Endothelial cell of umbilical vein (primary cell): ENCODE data around the gene CUEDC1. TPM values are rescaled to one million over a fixed set of nuclear protein-coding genes. Genes with fewer than 3 reads are reported as not detected.

Experiments used
- BruUV-seq: library from RNA; stranded (reverse); fragments of 400-500 nt; replicated peaks from 2 replicates; lab custom pipeline; 2021; lab: Mats Ljungman, UMichigan
- CTCF ChIA-PET: fragments of 300-600, 350-600 bp; sonication (Branson Sonifier 250); formaldehyde crosslinking; loops from one replicate; lab custom pipeline; 2021; ENCODE audit warnings: antibody characterized with exemption, inconsistent platforms; lab: Charles Lee
- POLR2A ChIA-PET: fragments of 300-600, 350-600 bp; sonication (Branson Sonifier 250); formaldehyde crosslinking; loops from one replicate; lab custom pipeline; 2021; ENCODE audit warnings: antibody characterized with exemption, inconsistent platforms; lab: Charles Lee
- DNase-seq: peaks from one replicate; pipeline ENCODE4 v3.0.0-alpha.2; 2011; ENCODE audit warnings: low read depth, low spot score
- FAIRE-seq: peaks from 2 replicates; lab custom pipeline; 2011; peaks lifted over from hg19 to GRCh38; lab: Jason Lieb, UNC
- H2AFZ ChIP-seq: 2 replicates; pipeline ENCODE4 v1.6.0; 2012; ENCODE audit warnings: low read depth, low read length, control low read depth, inconsistent platforms
- H3K27ac ChIP-seq: 2 replicates; pipeline ENCODE4 v1.5.1; 2011; ENCODE audit warnings: low read depth, mild to moderate bottlenecking, control low read depth, low read length, moderate library complexity; ENCODE audit not compliant: insufficient read depth
- H3K27me3 ChIP-seq, 2 experiments: 2 replicates each; pipeline versions ENCODE4 v1.6.0 to v1.6.1; 2011; ENCODE audit warnings: low read length in 2 of 2, mixed read lengths in 1 of 2; ENCODE audit not compliant: control insufficient read depth in 2 of 2, insufficient read depth in 2 of 2
- H3K36me3 ChIP-seq, 2 experiments: 2 replicates in 1 of 2; 3 replicates in 1 of 2; pipeline ENCODE4 v1.5.1; 2011; ENCODE audit warnings: low read length in 2 of 2, mild to moderate bottlenecking in 1 of 2, moderate library complexity in 1 of 2; ENCODE audit not compliant: control insufficient read depth in 2 of 2, insufficient read depth in 2 of 2; ENCODE audit errors: extremely low read depth in 1 of 2
- H3K4me1 ChIP-seq: 3 replicates; pipeline ENCODE4 v1.5.1; 2011; ENCODE audit warnings: mild to moderate bottlenecking, low read length; ENCODE audit not compliant: control insufficient read depth, insufficient read depth; ENCODE audit errors: extremely low read depth
- H3K4me2 ChIP-seq: 2 replicates; pipeline ENCODE4 v1.6.1; 2011; ENCODE audit warnings: low read length, control low read depth, mixed read lengths; ENCODE audit not compliant: insufficient read depth
- H3K4me3 ChIP-seq, 3 experiments: fragments of 200-600 bp in 1 of 3; sonication (generic), shearing (Covaris generic) in 1 of 3; replicated peaks in 1 of 3; 2 replicates each; pipeline ENCODE4 v1.5.1; 2011 to 2016; ENCODE audit warnings: control low read depth in 3 of 3, low read length in 3 of 3, mild to moderate bottlenecking in 2 of 3, inconsistent platforms in 1 of 3, low read depth in 1 of 3, moderate library complexity in 1 of 3; ENCODE audit not compliant: insufficient read depth in 1 of 3
- H3K79me2 ChIP-seq: 2 replicates; pipeline ENCODE4 v1.6.0; 2012; ENCODE audit warnings: low read length, inconsistent platforms; ENCODE audit not compliant: control insufficient read depth, insufficient read depth
- H3K9ac ChIP-seq: replicated peaks from 2 replicates; pipeline ENCODE3; 2011; ENCODE audit warnings: low read length, control low read depth; ENCODE audit not compliant: insufficient read depth; ENCODE audit errors: extremely low read depth
- H3K9me1 ChIP-seq: replicated peaks from 3 replicates; pipeline ENCODE4 v1.6.0; 2011; ENCODE audit warnings: mild to moderate bottlenecking, low read length; ENCODE audit not compliant: control insufficient read depth, insufficient read depth; ENCODE audit errors: extremely low read depth
- H3K9me3 ChIP-seq: replicated peaks from 2 replicates; pipeline ENCODE4 v1.5.1; 2012; ENCODE audit warnings: low read length, inconsistent platforms; ENCODE audit not compliant: control insufficient read depth, insufficient read depth
- H4K20me1 ChIP-seq: replicated peaks from 2 replicates; pipeline ENCODE3; 2011; ENCODE audit warnings: mild to moderate bottlenecking, low read length; ENCODE audit not compliant: control insufficient read depth, insufficient read depth; ENCODE audit errors: extremely low read depth
- CTCF ChIP-seq, 2 donors: IDR thresholded peaks; 1 replicate in 1 of 2; 2 replicates in 1 of 2; pipeline ENCODE4 v1.5.1; 2011; ENCODE audit warnings: low read length in 2 of 2, mild to moderate bottlenecking in 2 of 2, moderate library complexity in 2 of 2, control low read depth in 1 of 2, inconsistent platforms in 1 of 2, low read depth in 1 of 2; ENCODE audit not compliant: insufficient read depth in 1 of 2; ENCODE audit errors: extremely low read depth in 1 of 2
- EZH2 ChIP-seq: IDR thresholded peaks from 2 replicates; pipeline ENCODE4 v1.6.1; 2012; ENCODE audit warnings: borderline replicate concordance, low read depth, mild to moderate bottlenecking, moderate library complexity, low read length, inconsistent platforms; ENCODE audit not compliant: severe bottlenecking
- MYC ChIP-seq: IDR thresholded peaks from one replicate; pipeline ENCODE4 v1.6.1; 2011; ENCODE audit warnings: mild to moderate bottlenecking, low read depth, low read length
- dilution Hi-C: fragments of 300-500 bp; cut with MboI; formaldehyde crosslinking; loops from one replicate; pipeline ENCODE4 v1.15.0; 2019; ENCODE audit warnings: low sequenced_read_pairs; ENCODE audit not compliant: extremely low pct_ligation_motif_present
- intact Hi-C: fragments of 100-400 bp; cut with micrococcal nuclease; formaldehyde crosslinking; loops from one replicate; pipeline ENCODE4 v1.10.0; 2022
- polyA plus RNA-seq, 4 experiments: library from polyadenylated mRNA; depleted of rRNA in 3 of 4; stranded (reverse) in 3 of 4; unstranded in 1 of 4; fragments of >200 nt; gene quantifications; 2 replicates each; pipeline versions ENCODE4 v1.2.1 to v1.2.3, GENCODE V29; 2011 to 2012; ENCODE audit warnings: missing spikeins in 1 of 4
- total RNA-seq: library from RNA; stranded (reverse); gene quantifications from 2 replicates; pipeline ENCODE4 v1.2.3, GENCODE V29; 2021

The CUEDC1 gene
- total and polyA plus RNA-seq, 2 donors (not counting 3 experiments of a cell fraction or from before 2014, with no cell fraction given) = 15.8 to 27.7 TPM

GRCh38 chr17:57949649-57950048, 5.6 kb downstream of the CUEDC1 start:
- intact Hi-C loops (no loop called here), dilution Hi-C loops (no loop called here)
- ChIA-PET CTCF (interaction anchor here (0.6 to 3.1 kb wide), 6 partner anchors 15 to 75 kb away, joined by 3 to 15 read pairs (median 4); no protein-coding TSS in a partner anchor), POLR2A (interaction anchor here (0.6 to 0.7 kb wide), 2 partner anchors 23 to 27 kb away, joined by 4 to 5 read pairs; no protein-coding TSS in a partner anchor)
- Histone ChIP-seq H3K79me2 (peaks cover 8% of the 10 kb centered on the region), H3K9me3 (no peaks in the 10 kb centered on the region), H3K27ac (no peak overlapping the region), H3K36me3 (no peaks in the 10 kb centered on the region), H3K9me1 (no peaks in the 10 kb centered on the region), H3K9ac (no peak overlapping the region), H2AFZ (no peak overlapping the region), H3K4me2 (no peak overlapping the region), H3K4me1 (peaks cover 56% of the 10 kb centered on the region), H3K4me3 (no peak overlapping the region), H3K27me3 (no peaks in the 10 kb centered on the region), H4K20me1 (no peaks in the 10 kb centered on the region)
- no peak for DNase-seq
- FAIRE-seq = no peak
- no TSS peak for BruUV-seq
- TF ChIP-seq MYC (no peak), EZH2 (no peak), CTCF (IDR thresholded peaks at IDR 0.05; ENCODE audit: extremely low read depth in 1 of 2, insufficient read depth in 1 of 2, low read depth in 1 of 2, low read length in 2 of 2) (no peak)
